Measurements from ENCODE around the gene RAD51B.
"Not testable (repeated sequence)": the region's sequence is repeated elsewhere in the genome, so short reads cannot be mapped to it uniquely, and the experiment has no call there.

Gene RAD51B

DNA sequence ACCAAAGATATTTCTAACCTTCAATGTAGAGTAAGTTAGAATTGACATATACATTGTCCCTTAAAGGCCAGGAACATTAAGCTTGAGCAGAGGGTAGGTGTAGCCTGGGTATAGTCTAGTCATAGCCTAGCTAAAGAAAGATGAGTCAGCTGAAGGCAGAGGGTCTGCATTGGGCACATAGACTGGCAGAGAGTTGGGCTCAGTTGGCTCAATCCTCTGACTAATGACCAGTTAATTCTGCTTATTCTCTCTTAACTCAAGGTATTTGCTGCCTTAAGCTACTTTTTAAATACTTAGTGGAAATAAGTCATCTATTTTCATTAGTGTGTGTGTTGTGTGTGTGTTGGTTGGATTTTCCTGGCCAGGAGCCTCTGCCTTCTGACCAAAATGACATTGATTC is 467.1 kb downstream of the RAD51B start:
- DNase-seq (ENCODE audit: low read depth in 4 of 4, low spot score in 1 of 4): no peak

DNA sequence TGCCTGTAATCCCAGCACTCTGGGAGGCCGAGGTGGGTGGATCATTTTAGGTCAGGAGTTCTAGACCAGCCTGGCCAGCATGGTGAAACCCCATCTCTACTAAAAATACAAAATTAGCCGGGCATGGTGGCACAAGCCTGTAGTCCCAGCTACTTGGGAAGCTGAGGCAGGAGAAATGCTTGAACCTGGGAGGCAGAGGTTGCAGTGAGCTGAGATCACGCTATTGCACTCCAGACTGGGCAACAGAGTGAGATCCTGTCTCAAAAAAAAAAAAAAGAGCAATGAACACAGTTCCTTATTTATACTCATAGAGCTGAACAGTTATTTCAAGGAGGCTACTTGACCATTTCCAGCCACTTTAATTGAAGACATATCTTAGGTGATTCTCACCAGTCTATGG is 469.9 kb downstream of the RAD51B start:
- not testable (repeated sequence) for DNase-seq (ENCODE audit: low read depth in 4 of 4, low spot score in 1 of 4)

DNA sequence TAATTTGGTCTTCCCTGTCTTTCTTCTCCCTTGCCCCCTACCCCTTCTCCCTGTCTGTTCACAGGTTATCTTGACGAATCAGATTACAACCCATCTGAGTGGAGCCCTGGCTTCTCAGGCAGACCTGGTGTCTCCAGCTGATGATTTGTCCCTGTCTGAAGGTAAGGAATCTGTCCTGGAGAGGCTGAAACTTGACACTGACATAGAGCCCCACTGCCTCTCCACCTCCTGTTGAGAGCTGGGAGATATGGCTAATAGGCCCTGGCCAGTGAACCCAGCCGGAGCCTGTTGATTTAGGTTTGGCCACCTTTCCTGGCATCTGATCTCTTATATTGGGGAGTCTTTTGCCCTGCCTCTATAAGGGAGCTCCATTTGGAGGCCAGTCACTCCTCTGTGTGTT is 472.2 kb downstream of the RAD51B start:
- no peak for DNase-seq (ENCODE audit: low read depth in 4 of 4, low spot score in 1 of 4)

DNA sequence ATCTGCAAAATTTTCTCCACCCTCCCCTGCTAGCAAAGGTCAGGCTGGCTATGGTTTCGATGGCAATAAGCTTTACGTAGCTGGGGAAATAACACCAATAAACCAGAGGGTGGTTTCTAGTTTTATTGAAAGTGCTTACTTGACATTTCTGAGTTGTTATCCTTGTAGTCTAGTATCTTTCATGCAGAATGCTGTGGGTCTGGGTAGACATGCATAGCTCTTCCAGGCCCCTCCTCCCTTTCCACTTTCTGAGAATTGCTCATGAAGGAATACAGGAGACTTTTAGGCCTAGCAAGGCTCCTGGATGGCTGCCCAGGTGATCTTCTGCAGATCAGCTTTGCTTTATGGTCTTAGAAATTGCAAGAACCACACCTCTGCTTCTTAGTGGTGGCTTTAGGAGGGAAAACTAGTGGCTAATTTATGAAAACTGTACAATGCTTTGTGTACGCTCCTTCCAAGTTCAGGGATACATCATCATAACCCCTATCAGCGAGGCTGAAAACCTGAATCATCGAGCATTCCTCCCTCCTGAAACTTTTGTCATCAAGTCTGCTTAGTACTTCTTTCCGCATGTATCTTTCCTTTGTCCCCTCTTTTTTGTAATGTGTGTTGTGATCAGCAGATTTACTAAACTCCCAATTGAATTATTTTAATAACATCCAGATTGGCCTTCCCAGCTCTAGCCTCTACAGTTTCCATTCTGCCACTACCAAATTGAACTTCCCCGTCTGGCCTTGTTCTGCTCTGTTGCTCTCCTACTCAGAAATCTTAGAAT is 473.0 kb downstream of the RAD51B start:
- no peak for DNase-seq (ENCODE audit: low read depth in 4 of 4, low spot score in 1 of 4)

DNA sequence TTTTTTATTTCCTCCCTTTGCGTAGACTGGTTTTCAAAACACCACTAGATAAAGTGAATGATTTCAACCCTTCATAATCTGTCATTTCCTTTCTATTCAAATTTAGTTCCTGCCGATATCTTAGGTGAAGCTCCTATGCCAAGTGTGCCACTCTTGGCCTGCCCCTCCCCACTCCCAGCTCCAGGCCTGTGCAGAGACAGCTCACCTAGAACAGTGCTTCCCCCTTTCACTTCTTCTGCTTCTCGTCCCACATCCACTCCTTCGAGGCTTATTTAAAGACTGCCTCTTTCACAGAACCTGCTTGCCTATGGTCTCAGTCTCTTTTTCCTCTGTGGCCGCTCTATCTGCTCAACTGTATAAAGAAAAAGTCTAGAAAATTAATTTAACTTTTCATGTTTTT is 473.8 kb downstream of the RAD51B start:
- no peak for DNase-seq (ENCODE audit: low read depth in 4 of 4, low spot score in 1 of 4)

DNA sequence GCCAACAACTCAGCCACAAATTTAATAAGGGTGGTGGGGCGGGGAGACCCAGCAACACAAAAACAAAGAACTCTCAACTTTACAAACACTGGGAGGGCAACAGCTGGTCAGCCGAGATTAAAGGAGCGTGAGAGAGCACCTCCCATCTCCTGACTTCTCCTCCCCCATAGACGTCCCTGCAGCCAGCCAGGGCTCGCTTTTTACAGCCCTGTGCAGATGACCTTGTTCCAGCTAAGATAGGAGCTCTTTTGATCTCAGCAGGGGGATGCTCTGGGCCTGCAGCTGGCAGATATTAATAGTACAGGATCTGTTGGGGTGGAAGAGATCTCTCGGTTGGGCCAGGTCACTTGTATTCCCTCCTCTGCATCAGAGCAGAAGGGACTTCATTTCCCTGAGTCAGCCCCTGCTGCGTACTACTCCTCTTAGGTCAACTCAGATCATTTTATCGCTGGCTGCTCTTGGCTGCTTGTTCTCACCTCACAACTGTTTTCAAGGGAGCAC is 475.8 kb downstream of the RAD51B start:
- DNase-seq (ENCODE audit: low read depth in 4 of 4, low spot score in 1 of 4): no peak

DNA sequence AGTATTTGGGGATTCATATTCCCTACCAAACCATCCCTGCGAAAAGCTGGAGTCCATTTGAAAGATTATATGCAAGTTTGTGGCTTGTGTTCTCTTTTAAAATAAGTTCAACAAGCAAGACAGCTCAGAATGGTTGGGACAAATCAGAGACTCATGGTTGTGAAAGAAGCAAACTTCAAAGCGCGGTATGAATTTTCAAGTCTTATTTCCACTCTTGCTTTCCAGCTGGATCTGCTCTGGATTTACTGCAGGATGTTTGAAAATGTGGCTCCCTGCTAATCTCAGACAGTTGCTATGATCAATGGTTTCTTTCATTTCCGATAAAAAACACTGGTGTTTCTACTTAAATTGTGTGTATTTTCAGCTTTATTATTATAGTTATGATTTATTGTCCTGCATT is 477.5 kb downstream of the RAD51B start:
- no peak for DNase-seq (ENCODE audit: low read depth in 4 of 4, low spot score in 1 of 4)

DNA sequence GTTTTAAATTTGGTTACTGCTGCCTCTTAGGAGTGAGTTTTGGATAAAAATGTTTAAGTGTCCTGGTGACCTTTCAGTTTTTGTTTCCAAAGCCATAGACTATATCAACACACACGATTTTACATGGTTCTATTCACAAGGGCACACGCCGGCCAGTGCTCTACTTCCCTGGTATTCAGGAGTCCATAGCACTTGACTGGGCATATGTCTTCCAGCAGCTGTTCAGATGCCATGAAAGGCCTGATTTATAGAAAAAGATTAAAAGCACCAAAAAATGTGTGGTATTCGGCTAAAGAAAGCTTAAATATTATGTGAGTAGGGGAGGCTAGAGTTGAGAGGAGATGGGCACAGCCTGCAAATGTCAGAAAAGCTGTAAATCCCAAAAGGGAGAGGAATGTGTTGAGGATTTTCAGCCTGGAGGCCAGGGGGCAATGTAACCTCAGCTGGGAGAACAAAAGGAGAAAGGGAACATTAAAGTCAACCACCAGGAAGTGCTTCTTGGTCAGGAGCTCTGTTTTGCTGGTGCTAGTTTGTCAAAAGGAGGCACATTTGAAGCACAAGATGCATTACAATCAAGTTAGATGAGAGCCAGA is 478.4 kb downstream of the RAD51B start:
- no peak for DNase-seq (ENCODE audit: low read depth in 4 of 4, low spot score in 1 of 4)

DNA sequence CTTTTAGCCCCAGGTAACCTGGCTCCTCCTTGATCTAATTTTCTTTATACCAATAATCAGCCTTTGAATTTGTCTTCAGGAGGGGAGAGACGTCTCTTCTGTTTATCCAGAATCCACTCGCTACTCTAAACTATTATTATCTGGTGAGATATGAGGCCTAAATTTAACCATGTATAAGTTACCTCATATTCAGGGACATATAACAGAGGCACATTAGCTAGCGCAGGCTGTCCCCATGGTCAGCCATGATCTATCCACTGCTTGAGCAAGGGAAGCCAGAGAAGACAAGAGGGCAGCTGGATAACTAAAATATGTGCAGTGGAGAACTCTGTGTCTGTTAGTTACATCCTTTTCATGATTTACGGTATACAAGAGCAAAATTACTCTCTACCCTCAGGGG is 481.0 kb downstream of the RAD51B start:
- no peak for DNase-seq (ENCODE audit: low read depth in 4 of 4, low spot score in 1 of 4)

DNA sequence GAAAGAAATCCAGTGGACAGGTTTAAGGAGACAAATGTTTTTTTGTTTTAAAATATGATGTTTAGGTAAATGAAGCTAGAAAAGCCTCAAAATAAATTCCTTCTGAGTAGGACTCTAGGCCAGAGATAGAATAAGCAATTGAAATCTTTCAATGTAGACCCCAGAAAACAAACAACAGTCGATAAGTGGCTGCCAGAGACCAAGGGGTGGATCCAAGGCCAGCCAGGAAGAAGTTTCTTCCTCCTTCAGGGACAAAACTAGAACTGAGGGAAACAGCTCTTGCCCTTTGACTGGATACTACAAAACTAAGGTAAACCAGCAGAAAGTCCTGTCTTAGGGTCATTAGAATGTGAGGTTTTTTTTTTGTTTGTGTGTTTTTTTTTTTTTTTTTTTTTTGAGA is 481.6 kb downstream of the RAD51B start:
- DNase-seq (ENCODE audit: low read depth in 4 of 4, low spot score in 1 of 4): no peak

DNA sequence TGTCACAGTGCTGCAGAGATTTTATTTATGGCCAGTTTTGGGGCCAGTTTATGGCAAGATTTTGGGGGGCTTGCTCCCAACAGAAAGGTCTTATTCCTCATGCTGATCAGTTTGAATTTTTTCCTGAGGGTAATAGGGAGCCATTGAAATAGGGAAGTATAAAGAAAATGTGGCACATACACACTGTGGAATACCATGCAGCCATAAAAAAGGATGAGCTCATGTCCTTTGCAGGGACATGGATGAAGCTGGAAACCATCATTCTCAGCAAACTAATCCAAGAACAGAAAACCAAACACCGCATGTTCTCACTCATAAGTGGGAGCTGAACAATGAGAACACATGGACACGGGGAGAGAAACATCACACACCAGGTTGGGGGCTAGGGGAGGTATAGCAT is 483.4 kb downstream of the RAD51B start:
- not testable (repeated sequence) for DNase-seq (ENCODE audit: low read depth in 4 of 4, low spot score in 1 of 4)

DNA sequence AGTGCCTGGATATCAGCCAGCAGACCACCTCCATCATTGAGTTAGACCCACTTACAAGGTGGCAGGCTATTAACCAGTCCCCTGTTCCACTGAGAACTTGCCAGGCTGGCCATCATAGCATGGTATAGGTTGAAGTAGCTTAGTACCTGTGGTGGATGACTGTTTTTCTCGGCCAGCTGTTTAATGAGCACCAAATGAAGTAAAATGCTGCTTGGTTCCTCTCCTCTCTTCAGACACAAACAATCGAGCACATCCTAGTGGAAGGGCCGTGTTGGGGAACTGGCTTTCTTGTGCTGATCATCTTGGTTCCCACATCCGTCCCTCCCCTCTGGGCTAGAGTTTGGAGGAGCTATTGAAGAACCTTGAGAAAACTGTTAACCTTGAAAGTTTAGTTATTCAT is 486.2 kb downstream of the RAD51B start:
- DNase-seq (ENCODE audit: low read depth in 4 of 4, low spot score in 1 of 4): no peak

DNA sequence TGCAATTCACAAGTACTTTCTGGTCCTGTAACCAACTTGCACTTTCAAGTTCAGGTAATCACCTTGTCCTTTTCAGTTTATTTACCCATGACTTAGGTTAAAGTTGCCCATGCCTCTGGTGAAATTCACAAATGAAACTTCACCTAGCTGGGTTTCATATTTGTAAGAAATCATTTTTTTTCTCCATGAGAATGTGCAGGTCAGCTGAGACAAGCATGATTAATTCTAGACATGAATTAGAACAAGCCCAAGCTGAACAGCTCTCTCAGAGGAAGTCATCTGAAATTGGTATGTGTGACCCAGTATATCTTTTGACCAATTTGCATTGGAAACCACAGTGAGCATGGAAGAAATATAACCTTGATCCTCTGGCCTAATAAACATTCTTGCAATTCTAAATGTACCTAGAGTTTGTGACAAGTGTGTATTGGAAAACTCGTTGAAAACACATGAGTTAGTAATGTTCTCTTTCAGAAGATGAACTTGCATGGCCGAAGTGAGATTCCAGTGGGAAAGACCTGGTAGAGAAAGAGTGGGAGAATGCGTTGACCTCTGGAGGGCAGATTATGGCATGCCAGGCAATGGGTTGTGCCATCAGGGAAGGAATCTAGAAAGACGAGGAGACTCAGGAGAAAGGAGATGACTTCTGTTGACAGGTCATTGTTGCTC is 486.8 kb downstream of the RAD51B start:
- DNase-seq (ENCODE audit: low read depth in 4 of 4, low spot score in 1 of 4): no peak

DNA sequence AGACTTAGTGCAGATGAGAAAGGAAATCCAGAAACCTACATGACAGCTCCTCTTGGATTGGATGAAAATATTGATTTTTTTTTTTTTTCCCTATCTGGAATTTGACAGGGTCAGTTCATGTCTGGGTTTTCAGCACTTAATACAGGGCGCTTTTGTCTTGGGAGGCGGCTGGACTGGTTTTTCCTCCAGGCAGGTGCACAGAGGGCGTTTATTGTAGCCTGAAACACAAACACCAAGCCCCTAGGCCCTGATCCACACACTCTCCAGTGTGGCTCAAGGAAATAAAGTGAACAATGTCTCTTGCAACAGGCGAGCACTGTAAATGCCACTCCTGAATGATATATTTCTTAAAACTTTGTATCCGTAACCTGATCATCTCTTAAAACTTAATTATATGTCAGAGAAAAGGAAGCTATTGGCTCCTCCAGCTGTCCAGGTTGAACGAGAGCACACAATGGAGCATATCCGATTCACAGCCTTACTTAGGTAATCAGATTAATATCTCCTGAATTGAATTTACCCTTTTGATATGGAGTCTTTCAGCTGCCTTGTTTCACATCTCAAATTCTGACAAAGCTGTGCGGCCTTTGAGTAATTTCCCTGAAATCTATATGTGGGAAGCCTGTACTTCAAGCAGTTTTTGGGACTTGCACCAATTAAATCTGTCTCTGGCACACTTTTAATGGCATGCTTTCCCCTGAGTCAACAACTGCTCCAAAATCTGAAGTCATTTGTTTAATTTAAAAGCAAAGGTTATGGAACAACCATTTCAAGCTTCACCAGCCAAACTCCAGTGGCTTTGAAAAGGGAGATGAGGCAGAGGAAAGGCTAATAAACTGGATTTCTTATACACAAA is 487.6 kb downstream of the RAD51B start:
- DNase-seq (ENCODE audit: low read depth in 4 of 4, low spot score in 1 of 4): no peak

DNA sequence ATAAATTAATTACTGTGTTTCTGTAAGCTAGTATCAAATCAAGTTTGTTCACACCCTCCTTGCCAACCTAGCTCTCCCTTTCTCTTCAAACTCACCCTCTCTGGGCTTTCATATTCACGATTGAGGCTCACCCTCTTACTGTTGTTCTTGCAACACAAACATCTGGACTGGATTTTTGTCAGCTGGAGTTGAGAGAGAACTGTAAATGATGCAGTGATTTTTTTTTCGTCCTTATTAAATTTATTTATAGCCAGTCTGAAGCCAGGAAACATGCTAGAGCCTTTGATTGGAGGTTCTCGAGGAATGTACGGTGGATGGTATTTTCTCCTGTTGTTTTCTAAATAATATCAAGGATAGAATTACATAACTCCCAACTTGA is 488.2 kb downstream of the RAD51B start:
- DNase-seq (ENCODE audit: low read depth in 4 of 4, low spot score in 1 of 4): no peak

DNA sequence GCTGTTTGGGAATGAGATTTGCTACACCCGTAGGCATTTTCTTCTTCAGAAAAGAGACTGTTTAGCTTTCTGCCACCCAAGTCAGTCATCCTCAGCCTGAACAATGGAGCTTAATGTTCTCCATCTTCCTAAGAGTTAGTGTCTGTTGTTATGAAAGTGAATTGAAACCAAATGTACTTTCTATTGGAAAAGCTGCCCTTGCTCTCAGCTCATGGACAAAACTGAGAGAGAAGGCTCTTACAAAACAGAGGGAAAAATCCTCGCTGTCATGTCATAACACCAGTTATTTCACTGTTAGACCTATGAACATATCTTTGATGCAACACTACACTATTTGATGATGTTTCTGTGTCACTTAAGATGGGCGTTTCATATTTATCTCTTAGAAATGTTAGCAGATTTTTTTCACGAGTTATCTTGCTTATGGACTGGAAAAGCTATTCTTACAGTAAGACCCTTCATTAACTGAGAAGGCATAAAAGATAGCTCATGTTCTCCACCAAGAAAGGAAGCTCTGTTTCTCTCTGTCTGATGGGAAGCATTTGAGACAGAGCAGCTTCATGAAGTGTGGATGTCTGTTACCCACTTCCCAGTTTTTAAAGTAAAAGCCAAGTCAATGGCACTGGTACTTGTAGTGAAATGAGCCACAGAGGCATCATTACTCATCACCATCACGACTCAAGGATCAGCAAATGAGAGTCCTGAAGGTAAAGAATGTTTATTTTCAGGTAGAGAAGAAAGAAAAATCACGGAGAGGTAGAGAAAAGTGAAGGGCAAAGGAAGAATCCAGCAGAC is 489.3 kb downstream of the RAD51B start:
- DNase-seq (ENCODE audit: low read depth in 4 of 4, low spot score in 1 of 4): no peak

DNA sequence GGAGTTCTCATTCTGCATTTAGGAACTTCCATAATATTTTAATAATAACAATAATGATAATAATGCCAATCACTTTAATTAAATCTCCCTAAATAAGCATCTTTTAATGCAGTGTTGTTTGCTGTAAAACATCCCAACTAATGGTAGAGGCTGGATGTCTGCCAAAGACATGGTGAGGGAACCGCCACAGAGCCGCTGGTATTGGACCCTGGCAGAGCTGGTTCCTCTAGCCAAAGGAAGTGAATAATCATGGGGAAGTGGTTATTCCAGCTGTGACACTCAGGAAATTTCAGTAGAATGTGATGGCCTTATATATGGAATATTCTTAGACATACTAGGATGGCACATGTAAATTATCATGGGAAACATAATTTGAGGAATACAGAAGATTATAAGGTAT is 490.0 kb downstream of the RAD51B start:
- DNase-seq (ENCODE audit: low read depth in 4 of 4, low spot score in 1 of 4): no peak

DNA sequence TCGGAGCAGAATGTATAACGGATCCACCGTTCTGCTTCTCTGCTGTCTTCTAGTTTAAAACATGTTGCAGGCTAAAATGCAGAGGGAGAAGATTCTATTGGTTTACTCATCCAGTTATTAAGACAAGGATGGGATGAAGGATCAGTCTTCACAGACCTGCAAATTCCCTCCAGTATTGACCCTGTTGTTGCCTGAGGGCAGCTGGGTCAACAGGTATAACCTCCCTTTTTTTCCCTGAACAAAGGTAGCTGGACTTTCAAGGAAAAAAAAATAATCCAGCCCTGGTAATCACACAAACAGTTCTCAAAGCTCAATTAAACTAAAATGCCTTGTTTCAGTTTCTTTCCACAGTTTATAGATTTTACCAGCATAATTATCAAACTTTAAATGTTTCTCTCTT is 492.7 kb downstream of the RAD51B start:
- DNase-seq (ENCODE audit: low read depth in 4 of 4, low spot score in 1 of 4): no peak

DNA sequence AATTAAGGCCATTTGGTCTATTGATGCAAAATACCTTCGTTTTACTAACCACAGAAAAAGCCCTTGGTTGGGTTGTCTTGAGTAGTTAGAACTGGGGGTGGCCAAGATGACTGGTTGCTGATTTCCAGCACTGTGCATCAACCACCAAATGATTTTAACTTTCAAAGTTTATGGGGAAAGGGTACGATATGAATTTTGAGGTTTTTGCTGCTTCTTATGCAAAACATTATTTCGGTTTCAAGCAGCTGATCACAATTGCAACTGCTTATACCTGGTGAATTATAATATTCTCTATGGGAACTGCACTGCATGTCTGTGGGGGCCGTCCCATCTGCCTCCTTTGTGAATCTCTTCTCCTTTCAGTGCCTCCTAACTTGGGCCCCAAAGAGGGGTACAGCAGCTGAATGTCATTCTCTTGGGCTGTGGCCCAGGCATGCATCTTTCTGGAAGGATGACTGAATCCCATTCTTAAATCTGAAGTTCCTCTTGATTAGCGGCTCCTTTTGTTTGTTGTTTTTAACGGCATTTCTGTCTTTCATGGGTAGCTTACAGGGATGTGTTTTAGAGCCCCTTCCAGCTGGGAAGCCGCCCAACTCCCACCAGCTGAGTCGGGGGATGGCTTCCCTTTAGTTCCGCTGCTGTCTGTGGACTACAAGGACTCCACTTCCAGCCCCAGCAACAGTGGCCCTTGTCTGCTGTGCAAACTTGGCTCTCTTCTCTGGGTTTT is 493.5 kb downstream of the RAD51B start:
- peak in 3 of 4 experiments; percentile 9 to 31 (median 25) for DNase-seq (ENCODE audit: low read depth in 4 of 4, low spot score in 1 of 4)

DNA sequence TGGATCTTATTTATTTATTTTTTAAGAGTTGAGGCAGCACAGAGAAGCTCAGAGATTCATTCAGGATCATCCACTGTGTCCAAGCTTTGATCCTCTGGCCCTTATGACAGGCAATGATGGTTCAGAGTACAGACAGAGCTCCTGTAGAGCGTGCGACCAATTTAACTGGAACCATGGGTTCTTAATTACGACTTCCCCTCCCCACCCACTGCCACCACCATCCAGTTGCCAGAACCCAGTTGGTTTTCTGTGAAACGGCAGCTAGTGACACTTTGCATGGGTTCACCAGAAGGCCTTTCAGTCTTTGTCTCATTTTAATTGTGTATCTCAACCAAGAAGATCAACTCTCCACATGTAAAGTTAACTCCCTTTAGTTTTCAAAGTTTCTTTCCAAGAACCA is 495.1 kb downstream of the RAD51B start:
- no peak for DNase-seq (ENCODE audit: low read depth in 4 of 4, low spot score in 1 of 4)

Data from stimulated activated CD4-positive, alpha-beta T cell treated with anti-CD3 and anti-CD28 coated beads, Interleukin-1b, Interleukin-23, amount 100 ng/mL, for 24 hours (primary cell).